22Rv1 (cell line): Measurements from ENCODE around the gene CCDC54.

ENCODE experiments used
- ZFX ChIP-seq: fragments of 450-650 bp; IDR thresholded peaks from 2 replicates; pipeline ENCODE4 v1.6.1; 2017; ENCODE audit warnings: antibody characterized with exemption, borderline replicate concordance
- TF ChIP-seq, protein P1 (sequence below): fragments of 450-650 bp; IDR thresholded peaks from 2 replicates; pipeline ENCODE4 v1.5.1; 2017; ENCODE audit warnings: mild to moderate bottlenecking

GRCh38 chr3:107401301-107401700, 24.1 kb downstream of the CCDC54 start:
- TF ChIP-seq, protein P1, sequence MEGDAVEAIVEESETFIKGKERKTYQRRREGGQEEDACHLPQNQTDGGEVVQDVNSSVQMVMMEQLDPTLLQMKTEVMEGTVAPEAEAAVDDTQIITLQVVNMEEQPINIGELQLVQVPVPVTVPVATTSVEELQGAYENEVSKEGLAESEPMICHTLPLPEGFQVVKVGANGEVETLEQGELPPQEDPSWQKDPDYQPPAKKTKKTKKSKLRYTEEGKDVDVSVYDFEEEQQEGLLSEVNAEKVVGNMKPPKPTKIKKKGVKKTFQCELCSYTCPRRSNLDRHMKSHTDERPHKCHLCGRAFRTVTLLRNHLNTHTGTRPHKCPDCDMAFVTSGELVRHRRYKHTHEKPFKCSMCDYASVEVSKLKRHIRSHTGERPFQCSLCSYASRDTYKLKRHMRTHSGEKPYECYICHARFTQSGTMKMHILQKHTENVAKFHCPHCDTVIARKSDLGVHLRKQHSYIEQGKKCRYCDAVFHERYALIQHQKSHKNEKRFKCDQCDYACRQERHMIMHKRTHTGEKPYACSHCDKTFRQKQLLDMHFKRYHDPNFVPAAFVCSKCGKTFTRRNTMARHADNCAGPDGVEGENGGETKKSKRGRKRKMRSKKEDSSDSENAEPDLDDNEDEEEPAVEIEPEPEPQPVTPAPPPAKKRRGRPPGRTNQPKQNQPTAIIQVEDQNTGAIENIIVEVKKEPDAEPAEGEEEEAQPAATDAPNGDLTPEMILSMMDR, result no peak
- no peak for TF ChIP-seq ZFX
